ENCODE results near the gene MYG1.

The MYG1 gene

DNA sequence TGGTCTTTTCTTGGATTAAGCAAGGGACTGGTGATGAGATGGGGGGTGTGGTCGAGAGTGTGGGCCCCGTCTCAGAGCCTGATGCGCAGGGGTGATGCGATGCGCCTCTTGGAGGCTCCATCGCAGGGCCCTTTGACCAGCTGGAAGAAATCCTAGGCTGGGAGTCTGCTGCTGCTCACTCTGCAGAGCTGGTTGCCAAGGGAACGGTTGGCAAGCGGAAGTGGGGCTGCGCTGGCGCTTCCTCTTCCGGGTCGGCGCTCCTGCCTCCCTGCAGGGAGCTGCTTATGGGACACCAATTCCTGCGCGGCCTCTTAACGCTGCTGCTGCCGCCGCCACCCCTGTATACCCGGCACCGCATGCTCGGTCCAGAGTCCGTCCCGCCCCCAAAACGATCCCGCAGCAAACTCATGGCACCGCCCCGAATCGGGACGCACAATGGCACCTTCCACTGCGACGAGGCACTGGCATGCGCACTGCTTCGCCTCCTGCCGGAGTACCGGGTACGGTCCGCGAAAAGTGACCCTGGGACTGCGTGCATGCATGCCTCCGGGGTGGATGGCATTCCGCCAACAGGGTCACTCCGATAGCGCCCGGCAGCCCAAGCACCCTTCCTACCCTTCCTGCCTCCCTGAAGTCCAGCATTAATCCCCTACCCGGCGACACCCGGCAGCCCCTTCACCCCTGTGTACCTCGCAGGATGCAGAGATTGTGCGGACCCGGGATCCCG is at the start of gene MYG1:
MYG1 (plus strand) TSS at position 242 of the 727 bp plus-strand sequence; CDS start at position 285, 43 bp downstream.
- DNase-seq (ENCODE audit: low spot score): peak; percentile 94

- DNase-seq (ENCODE audit: low spot score): peak; percentile 79
Measured at GRCh38 chr12:53251477-53252348, 47.8 kb upstream of the MYG1 start.

GRCh38 chr12:53252349-53252916 is 47.1 kb upstream of the MYG1 start:
- DNase-seq (ENCODE audit: low spot score): no peak

GRCh38 chr12:53253298-53253697 is 46.2 kb upstream of the MYG1 start:
- no peak for DNase-seq (ENCODE audit: low spot score)

GRCh38 chr12:53254816-53255545 is 44.5 kb upstream of the MYG1 start:
- DNase-seq (ENCODE audit: low spot score): no peak

DNA sequence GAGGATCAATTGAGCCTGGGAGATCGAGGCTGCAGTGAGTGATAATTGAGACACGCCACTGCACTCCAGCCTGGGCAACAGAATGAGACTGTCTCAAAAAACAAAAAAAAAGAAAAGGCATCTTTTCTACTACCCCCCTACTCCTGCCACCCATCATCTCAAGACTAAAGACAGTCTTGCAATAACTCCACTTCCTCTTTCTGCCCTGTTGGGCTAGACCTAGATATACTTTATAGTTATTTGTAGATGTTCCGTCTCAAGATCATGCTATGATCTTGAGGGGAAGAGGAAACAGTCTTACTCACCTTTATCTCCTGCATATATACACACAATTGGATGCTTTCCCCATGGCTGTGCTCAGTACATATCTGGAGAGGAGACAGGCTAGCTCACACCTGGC is 43.5 kb upstream of the MYG1 start:
- peak; percentile 65 for DNase-seq (ENCODE audit: low spot score)

- DNase-seq (ENCODE audit: low spot score): no peak
Measured at GRCh38 chr12:53258541-53259539, 40.7 kb upstream of the MYG1 start.

DNA sequence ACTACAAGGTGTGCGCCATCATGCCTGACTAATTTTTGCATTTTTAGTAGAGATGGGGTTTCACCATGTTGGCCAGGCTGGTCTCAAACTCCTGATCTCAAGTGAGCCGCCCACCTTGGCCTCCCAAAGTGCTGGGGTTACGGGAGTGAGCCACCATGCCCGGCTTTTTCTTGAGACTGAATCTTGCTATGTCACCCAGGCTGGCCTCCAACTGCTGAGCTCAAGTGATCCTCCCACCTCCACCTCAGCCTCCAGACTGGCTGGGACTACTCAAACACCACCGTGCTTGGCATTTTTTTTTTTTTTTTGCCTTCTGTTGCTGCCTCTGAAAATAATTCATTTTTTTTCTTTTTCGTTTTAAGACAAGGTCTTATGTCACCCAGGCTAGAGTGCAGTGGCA is 39.6 kb upstream of the MYG1 start:
- no peak for DNase-seq (ENCODE audit: low spot score)

DNA sequence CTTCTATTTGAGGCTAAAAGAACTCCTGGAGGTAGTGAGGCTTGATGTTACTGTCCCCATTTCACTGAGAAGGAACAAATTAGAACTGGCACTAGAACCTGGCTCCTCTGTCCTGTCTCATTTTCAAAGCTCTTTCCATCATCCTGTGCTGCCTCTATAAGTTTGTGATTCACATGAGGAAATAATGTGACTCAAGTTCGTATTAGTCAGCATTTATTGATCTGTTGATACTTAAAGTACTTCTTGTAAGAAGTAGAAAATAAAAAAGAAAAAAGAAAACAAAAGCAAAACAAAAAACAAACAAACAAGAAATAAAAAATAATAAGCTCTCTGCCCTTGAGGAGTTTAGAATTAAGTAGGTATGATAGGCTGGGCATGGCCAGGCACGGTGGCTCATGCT is 33.7 kb upstream of the MYG1 start:
- no peak for DNase-seq (ENCODE audit: low spot score)

- DNase-seq (ENCODE audit: low spot score): no peak
Measured at GRCh38 chr12:53267306-53267998, 32.0 kb upstream of the MYG1 start.

DNA sequence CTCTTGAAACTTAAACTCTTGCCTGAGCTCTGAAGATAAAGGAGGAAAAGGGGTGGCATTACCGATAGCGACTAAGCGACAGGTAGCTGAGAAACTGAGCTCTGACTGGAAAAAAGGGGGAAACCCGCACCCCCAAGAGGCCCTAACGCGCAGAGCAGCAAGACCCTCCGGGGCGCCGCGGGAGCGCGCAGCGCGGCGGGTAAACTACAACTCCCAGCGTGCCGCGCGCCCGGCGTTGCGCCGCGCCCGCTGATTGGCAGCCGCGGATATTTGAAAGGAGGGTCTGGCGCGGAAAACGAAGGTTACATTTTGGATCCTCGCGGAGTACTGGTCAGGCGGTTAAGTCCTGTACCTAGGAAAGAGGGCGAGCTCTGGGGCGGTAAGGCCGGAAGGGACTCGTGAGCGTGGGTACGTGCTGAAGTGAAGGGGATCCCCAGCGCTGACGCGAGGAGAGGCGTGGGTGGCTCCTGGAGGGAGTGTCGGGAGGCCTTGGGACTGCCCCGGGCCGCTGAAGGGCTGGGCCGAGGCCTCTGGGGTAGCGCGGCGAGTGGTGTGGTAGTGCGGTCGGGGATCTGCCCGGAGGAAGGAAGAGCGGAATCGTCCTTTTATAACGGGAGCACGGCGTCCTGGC is 31.4 kb upstream of the MYG1 start, which contains the start of gene ESPL1:
ESPL1 (plus strand) TSS at position 301 of the 631 bp plus-strand sequence. CDS start 468 bp downstream, outside the sequence.
- DNase-seq (ENCODE audit: low spot score): peak; percentile 89

GRCh38 chr12:53268630-53269562 is 30.6 kb upstream of the MYG1 start:
- DNase-seq (ENCODE audit: low spot score): peak; percentile 16

GRCh38 chr12:53274445-53274844 is 25.1 kb upstream of the MYG1 start:
- no peak for DNase-seq (ENCODE audit: low spot score)

- no peak for DNase-seq (ENCODE audit: low spot score)
Measured at GRCh38 chr12:53276511-53276910, 23.0 kb upstream of the MYG1 start.

DNA sequence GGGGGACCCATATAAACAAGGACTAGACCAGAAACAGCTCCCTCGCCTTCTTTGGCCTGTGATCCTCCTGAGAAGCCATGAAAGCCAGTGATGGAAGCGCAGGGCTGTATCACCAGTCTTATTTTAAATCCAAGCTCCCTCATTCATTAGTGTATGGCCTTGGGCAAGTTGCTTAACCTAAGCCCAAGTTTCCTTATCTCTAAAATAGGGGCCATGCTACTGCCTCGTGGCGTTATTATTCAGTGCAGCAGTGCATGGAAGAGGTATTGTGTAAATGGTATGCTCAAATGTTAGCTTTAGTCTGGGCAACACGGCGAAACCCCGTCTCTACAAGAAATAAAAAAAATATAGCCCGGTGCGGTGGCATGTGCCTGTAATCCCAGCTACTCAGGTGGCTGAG is 21.5 kb upstream of the MYG1 start:
- DNase-seq (ENCODE audit: low spot score): no peak

- DNase-seq (ENCODE audit: low spot score): no peak
Measured at GRCh38 chr12:53279283-53279869, 20.1 kb upstream of the MYG1 start.

DNA sequence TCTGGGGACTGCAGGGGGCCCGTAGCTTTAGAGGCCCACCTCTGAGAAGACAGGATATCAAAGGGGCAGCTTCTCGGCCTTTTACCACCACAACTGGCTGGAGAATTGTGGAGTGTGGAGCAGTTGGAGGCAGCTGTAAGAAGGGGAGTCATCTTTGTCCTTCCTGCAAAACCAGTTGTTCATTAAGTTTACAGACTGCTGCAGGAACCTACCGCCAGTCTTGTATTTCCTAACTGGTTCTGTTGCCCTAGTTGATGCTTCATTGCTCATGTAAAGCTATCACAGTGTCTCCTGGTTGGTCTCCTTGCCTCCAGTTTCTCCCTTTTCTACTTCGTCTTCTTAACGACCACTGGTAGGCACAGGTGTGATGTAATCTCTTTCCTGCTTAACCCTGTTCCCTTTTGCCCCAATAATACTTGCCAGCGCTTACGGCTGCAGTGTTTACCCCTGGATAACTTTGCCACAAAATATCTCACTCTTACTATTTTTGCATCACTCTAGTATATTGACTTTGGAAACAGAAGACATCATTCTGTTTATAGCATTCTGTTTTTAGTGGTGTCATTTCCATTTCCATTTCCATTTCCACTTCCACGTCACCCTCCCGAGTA is 19.5 kb upstream of the MYG1 start:
- no peak for DNase-seq (ENCODE audit: low spot score)

DNA sequence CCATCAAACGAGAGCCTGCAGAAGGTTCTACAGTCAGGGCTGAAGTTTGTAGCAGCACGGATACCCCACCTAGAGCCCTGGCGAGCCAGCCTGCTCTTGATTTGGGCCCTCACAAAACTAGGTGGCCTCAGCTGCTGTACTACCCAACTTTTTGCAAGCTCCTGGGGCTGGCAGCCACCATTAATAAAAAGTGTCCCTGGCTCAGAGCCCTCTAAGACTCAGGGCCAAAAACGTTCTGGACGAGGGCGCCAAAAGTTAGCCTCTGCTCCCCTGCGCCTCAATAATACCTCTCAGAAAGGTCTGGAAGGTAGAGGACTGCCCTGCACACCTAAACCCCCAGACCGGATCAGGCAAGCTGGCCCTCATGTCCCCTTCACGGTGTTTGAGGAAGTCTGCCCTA is 13.0 kb upstream of the MYG1 start:
- DNase-seq (ENCODE audit: low spot score): no peak
